A673 (cell line): ENCODE results near the gene ANKLE2.

Experiments
- CTCF ChIP-seq: fragments of 300-800, 200-600 bp; sonication (generic); conservative IDR thresholded peaks from 2 replicates; pipeline ENCODE4 v1.5.1; 2017; ENCODE audit warnings: low read depth, mild to moderate bottlenecking, antibody characterized with exemption, low read length, moderate library complexity, mixed read lengths
- EZH2 ChIP-seq: fragments of 200-600 bp; sonication (generic); IDR thresholded peaks from 2 replicates; pipeline ENCODE4 v1.6.1; 2017; ENCODE audit warnings: borderline replicate concordance, low read depth, mild to moderate bottlenecking, mixed read lengths, antibody characterized with exemption, low read length; ENCODE audit not compliant: poor library complexity, severe bottlenecking

GRCh38 chr12:132781938-132782337, 20.3 kb upstream of the ANKLE2 start:
- TF ChIP-seq CTCF (no peak), EZH2 (no peak)
